Sigmoid colon (tissue), 7 donors: ENCODE data around the gene OR11A1. TPM values are rescaled to one million over a fixed set of nuclear protein-coding genes. Genes with fewer than 3 reads are reported as not detected.

ENCODE experiments used
- DNase-seq: peaks from one replicate; pipeline ENCODE4 v3.0.0-alpha.2; 2019
- H3K27ac ChIP-seq, 4 donors: fragments of 200-600 bp; sonication (generic); one replicate each; pipeline ENCODE4 v1.5.1; 2016 to 2019; ENCODE audit warnings: mild to moderate bottlenecking in 1 of 4
- H3K27me3 ChIP-seq, 3 donors: fragments of 200-600 bp; sonication (generic); one replicate each; pipeline ENCODE4 v1.5.1; 2019; ENCODE audit warnings: mild to moderate bottlenecking in 1 of 3
- H3K36me3 ChIP-seq, 4 donors: fragments of 200-600 bp; sonication (generic); one replicate each; pipeline ENCODE4 v1.5.1; 2016 to 2019
- H3K4me1 ChIP-seq, 4 donors: fragments of 200-600 bp; sonication (generic); one replicate each; pipeline ENCODE4 v1.5.1; 2017 to 2019
- H3K4me3 ChIP-seq, 4 donors: fragments of 200-600 bp; sonication (generic); one replicate each; pipeline ENCODE4 v1.5.1; 2017 to 2019; ENCODE audit warnings: mild to moderate bottlenecking in 2 of 4, moderate library complexity in 1 of 4
- H3K9me3 ChIP-seq, 4 donors: fragments of 200-600 bp in 3 of 4; sonication (generic) in 3 of 4; one replicate each; pipeline versions ENCODE4 v1.5.1 to v1.6.1; 2013 to 2019
- EP300 ChIP-seq, 4 donors: sonication (generic); formaldehyde crosslinking; IDR thresholded peaks; one replicate each; pipeline ENCODE4 v1.6.1; 2017; ENCODE audit warnings: antibody characterized with exemption in 4 of 4
- POLR2A ChIP-seq, 2 donors: fragments of 450-650 bp; IDR thresholded peaks; one replicate each; pipeline ENCODE4 v1.6.1; 2016; ENCODE audit warnings: antibody characterized with exemption in 2 of 2, mild to moderate bottlenecking in 2 of 2, moderate library complexity in 2 of 2
- POLR2AphosphoS5 ChIP-seq, 4 donors: sonication (generic); formaldehyde crosslinking; IDR thresholded peaks; one replicate each; pipeline ENCODE4 v1.6.1; 2017; ENCODE audit warnings: antibody characterized with exemption in 4 of 4
- WGBS, 2 donors: extraction: QIAGEN DNeasy Blood & Tissue Kit; methylation state at CpG; one replicate each; pipeline ENCODE4 v1.1.7; 2013; 5-methylcytosine and 5-hydroxymethylcytosine counted together
- intact Hi-C: fragments of 100-400 bp; cut with DNase I; formaldehyde crosslinking; loops from one replicate; pipeline ENCODE4 v1.15.1; 2023
- polyA plus RNA-seq, 3 donors: library from polyadenylated mRNA; stranded (reverse); fragments of 200-250 nt; gene quantifications; one replicate each; pipeline ENCODE4 v1.2.3, GENCODE V29; 2013
- total RNA-seq, 4 donors: library from RNA; depleted of rRNA; stranded (reverse); fragments of >200 nt; gene quantifications; one replicate each; pipeline ENCODE4 v1.1.0, GENCODE V29; 2016
- TF ChIP-seq, protein P1 (sequence below), 4 experiments: fragments of 450-650 bp in 3 of 4; fragments of 200-600 bp in 1 of 4; IDR thresholded peaks; one replicate each; pipeline ENCODE4 v1.5.1; 2016 to 2019; ENCODE audit warnings: antibody characterized with exemption in 4 of 4, mild to moderate bottlenecking in 3 of 4, moderate library complexity in 2 of 4
- donor health status: healthy with polysubstance abuse.
- donor health status: Bipolar disorder and iron deficiency.
- donor health status: healthy.

Gene OR11A1
- total and polyA plus RNA-seq, 7 donors: not detected

DNA sequence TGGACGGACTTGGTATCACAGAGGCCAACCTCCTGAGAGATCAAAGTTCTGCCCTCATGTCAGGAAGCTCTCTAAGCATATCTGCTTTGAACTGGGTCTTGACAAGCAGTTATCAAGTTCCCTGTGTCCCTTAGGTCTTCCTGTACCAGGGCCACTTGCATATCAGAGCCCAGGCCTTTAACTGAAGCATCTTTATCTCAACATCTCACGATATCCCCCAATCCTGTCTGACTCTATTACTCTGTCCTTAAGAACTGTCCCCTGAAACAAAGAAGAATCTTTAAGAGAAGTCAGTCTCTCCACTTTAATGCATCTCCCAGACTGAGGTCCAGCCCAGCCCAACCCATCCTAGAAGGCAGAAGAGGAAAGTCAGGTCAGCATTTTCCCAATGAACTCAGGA is 22.7 kb upstream of the OR11A1 start:
- H3K27ac ChIP-seq: no peak overlapping the region
- H3K4me3 ChIP-seq: no peak overlapping the region
- TF ChIP-seq, protein P1, sequence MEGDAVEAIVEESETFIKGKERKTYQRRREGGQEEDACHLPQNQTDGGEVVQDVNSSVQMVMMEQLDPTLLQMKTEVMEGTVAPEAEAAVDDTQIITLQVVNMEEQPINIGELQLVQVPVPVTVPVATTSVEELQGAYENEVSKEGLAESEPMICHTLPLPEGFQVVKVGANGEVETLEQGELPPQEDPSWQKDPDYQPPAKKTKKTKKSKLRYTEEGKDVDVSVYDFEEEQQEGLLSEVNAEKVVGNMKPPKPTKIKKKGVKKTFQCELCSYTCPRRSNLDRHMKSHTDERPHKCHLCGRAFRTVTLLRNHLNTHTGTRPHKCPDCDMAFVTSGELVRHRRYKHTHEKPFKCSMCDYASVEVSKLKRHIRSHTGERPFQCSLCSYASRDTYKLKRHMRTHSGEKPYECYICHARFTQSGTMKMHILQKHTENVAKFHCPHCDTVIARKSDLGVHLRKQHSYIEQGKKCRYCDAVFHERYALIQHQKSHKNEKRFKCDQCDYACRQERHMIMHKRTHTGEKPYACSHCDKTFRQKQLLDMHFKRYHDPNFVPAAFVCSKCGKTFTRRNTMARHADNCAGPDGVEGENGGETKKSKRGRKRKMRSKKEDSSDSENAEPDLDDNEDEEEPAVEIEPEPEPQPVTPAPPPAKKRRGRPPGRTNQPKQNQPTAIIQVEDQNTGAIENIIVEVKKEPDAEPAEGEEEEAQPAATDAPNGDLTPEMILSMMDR (IDR thresholded peaks at IDR 0.05): no peak
- TF ChIP-seq POLR2A (IDR thresholded peaks at IDR 0.05) (no peak), POLR2AphosphoS5 (IDR thresholded peaks at IDR 0.05) (no peak), EP300 (IDR thresholded peaks at IDR 0.05) (no peak)
- no peaks in the 10 kb centered on the region for H3K4me1 ChIP-seq
- no peak for DNase-seq
- intact Hi-C loops: no loop called here
- H3K27me3 ChIP-seq: no peaks in the 10 kb centered on the region
- 75 to 83% methylated on average over 2 of the region's 2 CpGs for WGBS, 2 donors
- no peaks in the 10 kb centered on the region for H3K36me3 ChIP-seq
- no peaks in the 10 kb centered on the region for H3K9me3 ChIP-seq

DNA sequence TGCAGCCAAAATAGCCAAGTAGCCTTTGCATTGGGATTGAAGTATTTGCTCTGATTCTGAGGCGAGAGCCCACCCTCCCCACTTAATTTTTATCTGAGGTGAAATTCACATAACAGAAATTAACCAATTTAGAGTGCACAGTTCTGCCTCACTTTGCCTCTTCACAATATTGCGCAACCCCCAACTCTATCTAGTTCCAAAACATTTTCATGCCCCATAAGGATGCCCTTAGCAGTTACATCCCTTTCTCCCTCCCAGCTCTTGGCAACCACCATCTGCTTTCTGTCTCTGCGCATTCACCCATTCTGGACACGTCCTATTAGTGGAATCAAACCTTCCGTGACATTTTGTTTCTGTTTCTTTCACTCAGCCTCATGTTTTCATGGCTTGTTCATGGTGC is 21.9 kb upstream of the OR11A1 start:
- H3K27ac ChIP-seq: no peak overlapping the region
- no peak for DNase-seq
- whole genome bisulfite sequencing, 2 donors: 57 to 86% methylated on average over 5 of the region's 5 CpGs
- no peaks in the 10 kb centered on the region for H3K9me3 ChIP-seq
- H3K4me3 ChIP-seq: no peak overlapping the region
- intact Hi-C loops: no loop called here
- no peak for TF ChIP-seq EP300 (IDR thresholded peaks at IDR 0.05)
- TF ChIP-seq POLR2A (IDR thresholded peaks at IDR 0.05): no peak
- no peak for TF ChIP-seq POLR2AphosphoS5 (IDR thresholded peaks at IDR 0.05)
- TF ChIP-seq, protein P1 (IDR thresholded peaks at IDR 0.05): no peak
- H3K36me3 ChIP-seq: no peaks in the 10 kb centered on the region
- no peaks in the 10 kb centered on the region for H3K4me1 ChIP-seq
- no peaks in the 10 kb centered on the region for H3K27me3 ChIP-seq

DNA sequence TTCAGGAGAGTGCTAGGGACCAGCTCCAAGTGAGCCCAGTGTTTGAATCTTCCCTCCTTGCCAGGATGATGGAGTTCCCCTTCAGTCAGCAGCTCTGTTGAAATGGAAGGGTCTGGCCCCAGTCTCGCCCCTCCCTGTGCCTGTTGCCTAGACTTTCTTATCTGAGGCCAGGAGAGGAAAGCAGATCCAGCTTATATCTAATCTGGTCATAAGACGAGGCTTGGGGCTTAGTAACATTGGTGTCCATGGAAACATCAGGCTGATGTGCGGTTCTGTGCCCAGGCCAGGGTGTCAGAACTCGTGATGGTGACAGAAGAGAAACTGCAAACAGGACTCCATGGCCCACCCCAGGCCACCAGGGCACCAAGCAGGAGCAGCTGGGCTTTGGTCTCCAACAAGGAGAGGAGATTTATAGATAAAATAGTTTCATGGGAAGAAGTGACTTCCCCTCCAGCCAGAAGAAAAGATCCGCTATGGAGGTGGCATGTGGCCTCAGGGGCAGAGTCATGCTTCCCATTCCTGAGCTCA is 21.1 kb upstream of the OR11A1 start:
- Histone ChIP-seq H3K9me3 (no peaks in the 10 kb centered on the region), H3K27me3 (no peaks in the 10 kb centered on the region), H3K27ac (no peak overlapping the region), H3K4me3 (no peak overlapping the region), H3K36me3 (no peaks in the 10 kb centered on the region), H3K4me1 (no peaks in the 10 kb centered on the region)
- intact Hi-C loops: no loop called here
- 52 to 77% methylated on average over 5 of the region's 5 CpGs for WGBS, 2 donors
- no peak for DNase-seq
- TF ChIP-seq, protein P1 (IDR thresholded peaks at IDR 0.05): no peak
- no peak for TF ChIP-seq POLR2AphosphoS5 (IDR thresholded peaks at IDR 0.05)
- no peak for TF ChIP-seq EP300 (IDR thresholded peaks at IDR 0.05)
- no peak for TF ChIP-seq POLR2A (IDR thresholded peaks at IDR 0.05)

DNA sequence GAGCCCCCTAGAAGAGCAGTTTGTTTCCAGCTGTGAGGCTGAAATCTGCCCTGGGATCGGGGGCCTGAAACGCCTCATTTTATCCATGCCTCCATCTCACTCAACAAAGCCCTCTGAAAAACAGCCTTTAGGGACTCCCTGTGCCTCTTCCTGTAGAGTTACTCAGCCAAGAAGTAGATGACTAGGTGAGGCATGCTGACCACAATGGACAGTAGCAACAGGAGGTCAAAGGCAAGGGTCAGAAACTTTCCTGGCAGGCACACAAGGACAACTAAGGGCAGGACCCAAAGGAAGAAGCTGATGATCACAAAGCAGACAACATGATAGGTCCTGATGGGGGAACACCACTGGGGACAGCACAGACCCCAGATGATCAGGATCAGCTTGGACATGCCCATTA is 18.1 kb upstream of the OR11A1 start:
- intact Hi-C loops: no loop called here
- H3K4me1 ChIP-seq: no peaks in the 10 kb centered on the region
- no peak overlapping the region for H3K27ac ChIP-seq
- no peak overlapping the region for H3K4me3 ChIP-seq
- DNase-seq: no peak
- TF ChIP-seq POLR2A (IDR thresholded peaks at IDR 0.05) (no peak), POLR2AphosphoS5 (IDR thresholded peaks at IDR 0.05) (no peak), EP300 (IDR thresholded peaks at IDR 0.05) (no peak)
- TF ChIP-seq, protein P1 (IDR thresholded peaks at IDR 0.05): no peak
- 59 to 86% methylated on average over 2 of the region's 2 CpGs for WGBS, 2 donors
- H3K36me3 ChIP-seq: no peaks in the 10 kb centered on the region
- H3K9me3 ChIP-seq: no peaks in the 10 kb centered on the region
- H3K27me3 ChIP-seq: no peaks in the 10 kb centered on the region

DNA sequence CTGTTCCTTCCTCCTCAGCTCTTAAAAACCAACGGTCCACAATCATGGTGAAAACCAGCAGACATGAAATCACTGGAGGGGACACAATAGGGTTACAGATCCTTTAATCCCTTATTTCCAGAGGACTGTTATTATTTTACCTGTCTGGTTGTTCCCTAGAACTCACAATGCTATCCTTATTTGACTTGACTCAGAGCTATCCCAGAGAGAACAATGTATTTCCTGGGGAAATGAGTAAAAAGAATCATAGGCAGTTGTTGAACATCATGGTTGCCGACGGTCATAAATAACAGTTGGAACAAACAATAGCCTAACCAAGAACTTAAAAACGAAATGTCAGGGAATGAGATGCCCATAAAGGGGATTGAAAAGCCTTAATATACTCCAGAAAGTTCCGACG is 9.4 kb upstream of the OR11A1 start:
- no peak for DNase-seq
- TF ChIP-seq POLR2AphosphoS5 (IDR thresholded peaks at IDR 0.05): no peak
- no peak for TF ChIP-seq POLR2A (IDR thresholded peaks at IDR 0.05)
- TF ChIP-seq, protein P1 (IDR thresholded peaks at IDR 0.05): no peak
- TF ChIP-seq EP300 (IDR thresholded peaks at IDR 0.05): no peak
- Histone ChIP-seq H3K4me1 (no peaks in the 10 kb centered on the region), H3K4me3 (no peak overlapping the region), H3K36me3 (no peaks in the 10 kb centered on the region), H3K27me3 (no peaks in the 10 kb centered on the region), H3K9me3 (no peaks in the 10 kb centered on the region), H3K27ac (no peak overlapping the region)
- intact Hi-C loops: no loop called here
- 48 to 55% methylated on average over 6 of the region's 6 CpGs for WGBS, 2 donors
